ENCODE measurements around the gene ABCA9. TPM values are rescaled to one million over a fixed set of nuclear protein-coding genes. Genes with fewer than 3 reads are reported as not detected.
"Not testable (repeated sequence)": the region's sequence is repeated elsewhere in the genome, so short reads cannot be mapped to it uniquely, and the experiment has no call there.

The ABCA9 gene
- 15.6 TPM for polyA plus RNA-seq (ENCODE audit: insufficient read length)

- DNase-seq (ENCODE audit: low read depth), result peak; percentile 97
Observed at GRCh38 chr17:69060822-69061221, at the start of gene ABCA9. ABCA9 (minus strand) TSS chr17:69060927; CDS start chr17:69051126, 9,801 bp downstream.

DNA sequence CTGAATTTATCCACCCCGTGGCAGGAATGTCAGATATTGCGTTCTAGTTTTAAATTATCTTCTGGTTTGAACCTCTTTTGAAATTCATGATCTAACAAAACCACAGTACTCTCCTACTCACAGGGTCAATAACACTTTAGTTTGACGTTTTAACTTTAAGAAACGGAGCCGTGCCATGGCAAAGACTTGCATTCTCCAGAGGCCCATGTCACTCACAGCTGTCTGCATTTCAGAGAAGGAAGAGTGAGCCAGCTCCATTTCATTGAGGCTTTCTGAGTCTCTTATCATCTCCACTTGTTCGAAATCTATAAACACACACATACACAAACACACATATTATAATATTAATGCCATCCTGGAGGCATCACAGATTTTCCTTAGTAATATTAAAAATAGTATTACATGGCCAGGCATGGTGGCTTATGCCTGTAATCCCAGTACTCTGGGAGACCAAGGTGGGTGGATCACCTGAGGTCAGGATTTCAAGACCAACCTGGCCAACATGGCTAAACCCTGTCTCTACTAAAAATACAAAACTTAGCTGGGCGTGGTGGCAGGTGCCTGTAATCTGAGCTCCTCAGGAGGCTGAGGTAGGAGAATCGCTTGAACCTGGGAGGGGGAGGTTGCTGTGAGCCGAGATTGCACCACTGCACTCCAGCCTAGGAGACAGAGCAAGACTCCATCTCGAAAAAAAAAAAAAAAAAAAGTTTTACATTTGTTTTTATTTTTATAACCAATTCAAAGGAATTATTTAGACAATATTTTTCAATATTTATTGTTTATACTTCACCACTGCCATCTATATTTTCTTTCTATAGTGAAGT, 45.4 kb upstream of the ABCA9 start:
- DNase-seq (ENCODE audit: low read depth), result no peak

GRCh38 chr17:69103557-69104233, 43.0 kb upstream of the ABCA9 start:
- no peak for DNase-seq (ENCODE audit: low read depth)

DNA sequence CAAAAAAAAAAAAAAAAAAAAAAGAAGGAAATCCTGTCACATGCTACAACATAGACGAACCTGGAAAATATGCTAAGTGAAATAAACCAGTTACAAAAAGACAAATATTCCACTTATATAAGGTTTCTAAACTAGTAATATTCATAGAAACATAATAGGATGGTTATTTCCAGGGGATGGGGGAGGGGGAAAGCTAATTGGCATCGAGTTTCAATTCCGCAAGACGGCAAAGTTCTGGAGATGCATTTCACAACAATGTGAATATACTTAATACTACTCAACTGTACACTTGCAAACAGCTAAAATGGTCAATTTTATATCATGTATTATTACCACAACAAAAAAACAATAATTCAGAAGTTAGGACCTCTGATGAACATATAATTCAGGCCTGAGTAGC, 37.9 kb upstream of the ABCA9 start:
- no peak for DNase-seq (ENCODE audit: low read depth)

GRCh38 chr17:69096541-69096940, 35.8 kb upstream of the ABCA9 start:
- no peak for DNase-seq (ENCODE audit: low read depth)

- DNase-seq (ENCODE audit: low read depth), result no peak
Observed at GRCh38 chr17:69093995-69094394, 33.3 kb upstream of the ABCA9 start.

DNA sequence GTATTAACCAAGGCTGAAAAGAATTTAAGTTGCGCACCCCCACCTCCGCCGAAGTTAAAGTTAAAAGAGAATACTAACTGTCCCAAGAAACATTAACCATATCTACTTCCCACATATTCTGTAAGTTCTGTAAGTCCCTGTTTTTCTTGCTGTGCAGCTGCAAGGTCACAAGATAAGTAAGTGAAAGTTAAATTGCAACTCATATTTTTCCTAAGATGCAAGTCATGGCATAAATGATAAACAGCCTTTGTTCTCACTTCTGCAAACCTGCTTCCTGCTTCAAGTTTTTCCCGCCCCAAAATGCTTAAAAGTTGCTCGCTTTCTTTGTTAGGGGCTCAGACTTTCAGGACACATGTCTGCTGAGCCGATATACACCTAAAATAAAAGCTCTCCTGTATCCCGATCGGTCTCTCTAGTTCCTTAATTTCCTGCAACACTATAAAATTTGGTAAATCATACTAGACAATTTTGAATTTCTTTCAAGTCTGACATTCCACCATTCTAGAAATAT, 32.6 kb upstream of the ABCA9 start:
- no peak for DNase-seq (ENCODE audit: low read depth)

- no peak for DNase-seq (ENCODE audit: low read depth)
Observed at GRCh38 chr17:69090365-69090764, 29.6 kb upstream of the ABCA9 start.

DNA sequence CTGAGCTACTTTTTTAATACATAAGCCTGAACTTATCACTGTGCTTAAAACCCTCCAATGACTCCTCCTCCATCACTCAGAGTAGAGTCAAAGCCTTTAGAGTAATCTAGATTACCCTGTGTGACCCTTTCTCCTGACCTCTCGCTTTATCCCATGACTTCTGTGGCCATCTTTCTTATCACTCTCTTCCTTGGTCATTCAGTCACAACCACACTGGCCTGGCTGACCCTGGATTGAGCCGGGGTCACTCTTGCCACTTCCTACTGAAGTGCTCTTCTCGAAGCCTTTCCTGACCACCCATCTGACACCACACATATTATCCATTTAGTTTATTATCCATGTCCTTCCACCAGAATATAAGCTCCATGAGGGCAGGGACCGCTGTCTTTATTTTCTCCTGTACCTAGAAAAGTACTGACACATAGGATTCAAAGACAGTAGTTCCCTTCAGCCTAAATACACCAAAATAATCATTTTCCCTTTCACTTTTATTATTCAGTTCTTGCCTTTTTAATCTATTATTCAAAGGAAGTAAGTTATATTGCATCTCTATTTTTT, 28.0 kb upstream of the ABCA9 start:
- DNase-seq (ENCODE audit: low read depth), result no peak

GRCh38 chr17:69086641-69087040, 25.9 kb upstream of the ABCA9 start:
- DNase-seq (ENCODE audit: low read depth), result no peak

DNA sequence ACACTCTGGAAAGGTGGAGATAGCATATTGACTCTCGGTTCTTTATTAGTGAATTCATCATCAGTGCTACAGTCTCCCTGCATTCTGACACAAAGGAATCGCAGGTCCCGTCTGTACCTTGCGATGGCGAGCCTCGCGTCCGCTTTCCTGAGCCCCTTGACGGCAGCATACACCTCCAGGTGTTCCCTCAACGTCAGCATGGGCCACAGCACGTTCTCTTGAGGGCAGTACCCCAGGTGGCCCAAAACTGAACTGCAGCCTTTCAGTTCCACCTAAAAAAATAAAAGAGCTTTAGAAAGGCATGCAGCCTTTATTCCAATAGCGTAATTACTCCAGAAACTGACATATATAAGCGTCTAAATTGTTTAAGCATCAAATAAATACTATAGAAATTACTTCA, 24.2 kb upstream of the ABCA9 start:
- no peak for DNase-seq (ENCODE audit: low read depth)

GRCh38 chr17:69082696-69083095, 22.0 kb upstream of the ABCA9 start:
- no peak for DNase-seq (ENCODE audit: low read depth)

GRCh38 chr17:69078864-69079263, 18.1 kb upstream of the ABCA9 start:
- no peak for DNase-seq (ENCODE audit: low read depth)

DNA sequence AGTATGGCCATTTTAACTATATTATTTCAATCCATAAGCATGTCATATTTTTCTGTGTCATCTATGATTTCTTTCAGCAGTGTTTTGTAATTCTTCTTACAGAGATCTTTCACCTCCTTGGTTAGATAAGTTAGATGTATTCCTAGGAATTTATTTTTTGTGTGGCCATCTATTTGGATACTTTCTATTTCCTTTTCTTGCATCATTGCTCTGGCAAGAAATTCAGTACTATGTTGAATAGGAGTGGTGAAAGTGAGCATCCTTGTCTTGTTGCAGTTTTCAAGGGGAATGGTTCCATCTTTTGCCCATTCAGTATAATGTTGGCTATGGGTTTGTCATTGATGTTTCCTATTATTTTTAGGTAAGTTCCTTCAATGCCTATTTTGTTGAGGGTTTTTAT, 15.1 kb upstream of the ABCA9 start:
- no peak for DNase-seq (ENCODE audit: low read depth)

DNA sequence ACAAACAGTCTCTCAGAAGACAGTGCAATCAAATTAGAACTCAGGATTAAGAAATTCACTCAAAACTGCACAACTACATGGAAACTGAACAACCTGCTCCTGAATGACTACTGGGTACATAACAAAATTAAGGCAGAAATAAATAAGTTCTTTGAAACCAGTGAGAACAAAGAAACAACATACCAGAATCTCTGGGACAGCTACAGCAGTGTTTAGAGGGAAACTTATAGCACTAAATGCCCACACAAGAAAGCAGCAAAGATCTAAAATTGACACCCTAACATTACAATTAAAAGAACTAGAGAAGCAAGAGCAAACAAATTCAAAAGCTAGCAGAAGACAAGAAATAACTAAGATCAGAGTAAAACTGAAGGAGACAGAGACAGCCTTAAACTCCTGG, 12.7 kb upstream of the ABCA9 start:
- not testable (repeated sequence) for DNase-seq (ENCODE audit: low read depth)

DNA sequence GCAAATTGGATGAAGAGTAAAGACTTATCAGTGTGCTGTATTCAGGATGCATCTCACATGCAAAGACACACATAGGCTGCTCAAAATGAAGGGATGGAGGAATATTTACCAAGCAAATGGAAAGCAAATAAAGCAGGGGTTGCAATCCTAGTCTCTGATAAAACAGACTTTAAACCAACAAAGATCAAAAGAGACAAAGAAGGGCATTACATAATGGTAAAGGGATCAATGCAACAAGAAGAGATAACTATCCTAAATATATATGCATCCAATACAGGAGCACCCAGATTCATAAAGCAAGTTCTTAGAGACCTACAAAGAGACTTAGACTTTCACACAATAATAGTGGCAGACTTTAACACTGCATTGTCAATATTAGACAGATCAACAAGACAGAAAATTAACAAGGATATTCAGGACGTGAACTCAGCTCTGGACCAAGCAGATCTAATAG, 12.1 kb upstream of the ABCA9 start:
- DNase-seq (ENCODE audit: low read depth), result not testable (repeated sequence)

DNA sequence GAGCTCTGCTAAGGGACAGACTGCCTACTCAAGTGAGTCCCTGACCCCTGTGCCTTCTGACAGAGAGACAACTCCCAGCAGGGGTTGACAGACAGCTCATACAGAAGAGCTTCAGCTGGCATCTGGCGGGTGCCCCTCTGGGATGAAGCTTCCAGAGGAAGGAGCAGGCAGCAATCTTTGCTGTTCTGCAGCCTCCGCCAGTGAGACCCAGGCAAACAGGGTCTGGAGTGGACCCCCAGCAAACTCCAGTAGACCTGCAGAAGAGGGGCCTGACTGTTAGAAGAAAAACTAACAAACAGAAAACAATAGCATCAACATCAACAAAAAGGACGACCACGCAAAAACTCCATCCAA, 10.5 kb upstream of the ABCA9 start:
- not testable (repeated sequence) for DNase-seq (ENCODE audit: low read depth)

- DNase-seq (ENCODE audit: low read depth), result not testable (repeated sequence)
Observed at GRCh38 chr17:69070378-69071232, 9.9 kb upstream of the ABCA9 start.

DNA sequence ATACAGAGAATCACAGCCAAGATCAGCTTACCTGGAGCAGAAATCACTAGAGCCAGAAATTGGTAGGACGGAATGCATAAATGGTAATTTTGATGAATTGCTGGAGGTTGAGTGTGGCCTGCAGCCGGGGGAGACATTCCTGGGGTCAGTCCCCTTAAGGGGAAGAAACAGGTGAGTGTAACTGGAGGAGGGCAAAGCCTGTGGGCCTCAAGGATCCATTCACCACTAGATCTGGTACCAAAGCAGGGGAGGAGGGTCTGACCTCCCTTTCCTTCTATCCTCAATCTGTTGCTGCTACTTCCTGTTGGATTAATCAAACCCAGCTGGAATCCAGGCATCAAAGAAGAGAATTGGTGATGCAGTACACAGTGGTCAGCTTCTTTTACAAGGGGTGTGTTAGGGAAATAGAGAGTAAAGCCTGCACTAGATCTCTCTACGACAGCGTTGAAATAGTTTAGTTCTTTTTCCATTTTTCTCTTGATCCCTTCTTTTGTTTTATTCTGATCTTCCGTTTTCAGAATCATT, 8.6 kb upstream of the ABCA9 start:
- DNase-seq (ENCODE audit: low read depth), result no peak

- DNase-seq (ENCODE audit: low read depth), result no peak
Observed at GRCh38 chr17:69067274-69068047, 6.7 kb upstream of the ABCA9 start.

DNA sequence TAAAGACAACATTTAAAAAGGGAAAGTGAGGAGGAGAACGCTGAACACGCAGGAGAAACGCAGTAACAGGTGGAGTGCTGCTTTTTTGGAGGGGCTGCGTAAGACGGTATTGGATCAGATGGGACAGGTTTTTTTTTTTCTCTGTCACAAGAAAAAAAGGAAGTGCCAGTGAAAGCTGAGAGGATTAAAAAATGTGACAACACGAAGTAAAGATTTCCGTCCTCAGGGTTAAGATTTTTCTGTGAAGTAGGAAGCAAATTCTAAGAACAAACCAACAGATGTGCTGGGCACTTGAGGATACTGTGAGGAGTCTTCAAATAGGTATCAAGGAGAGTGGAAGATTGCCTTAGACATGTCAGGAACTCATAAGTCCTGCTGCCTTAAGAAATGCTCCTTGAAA, 5.8 kb upstream of the ABCA9 start:
- no peak for DNase-seq (ENCODE audit: low read depth)

Measured in forelimb muscle (tissue), 1 donor.